Measurements from ENCODE around the gene PRKCZ.

DNA sequence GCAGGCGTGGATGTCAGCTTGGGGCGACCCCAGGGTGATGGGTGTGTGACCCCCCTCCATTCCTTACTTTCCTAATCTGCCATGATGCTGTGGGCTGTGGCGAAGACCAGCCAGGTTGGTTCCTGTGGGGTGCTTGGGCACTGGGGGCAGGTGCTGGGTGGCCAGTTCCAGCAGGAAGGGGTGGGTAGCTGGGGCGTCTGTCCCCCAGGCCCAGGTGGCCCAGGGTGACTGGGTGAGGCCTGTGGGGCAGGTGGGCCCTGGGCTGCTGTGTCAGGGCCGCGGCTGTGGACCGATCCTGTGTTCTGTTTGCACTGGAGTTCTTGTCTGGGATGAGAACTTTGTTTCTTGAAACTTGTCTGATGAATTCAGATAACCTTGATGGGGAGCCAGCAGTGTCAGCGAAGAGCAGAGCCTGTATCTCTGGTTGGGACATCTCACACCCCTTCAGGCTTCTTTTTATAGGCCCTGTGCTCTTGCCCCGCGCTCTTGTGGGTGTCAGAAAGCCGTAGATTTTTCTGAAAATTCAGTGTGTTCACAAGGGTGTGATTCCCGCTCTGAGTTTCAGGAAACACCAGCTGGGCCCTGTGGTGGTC lies 3.7 kb downstream of the PRKCZ start:
- TF ChIP-seq SIN3A (IDR thresholded peaks at IDR 0.05; ENCODE audit: borderline replicate concordance, insufficient read depth, low read length) (no peak), POLR2AphosphoS5 (IDR thresholded peaks at IDR 0.05; ENCODE audit: low read depth, low read length) (no peak)
- TF ChIP-seq, protein P1, sequence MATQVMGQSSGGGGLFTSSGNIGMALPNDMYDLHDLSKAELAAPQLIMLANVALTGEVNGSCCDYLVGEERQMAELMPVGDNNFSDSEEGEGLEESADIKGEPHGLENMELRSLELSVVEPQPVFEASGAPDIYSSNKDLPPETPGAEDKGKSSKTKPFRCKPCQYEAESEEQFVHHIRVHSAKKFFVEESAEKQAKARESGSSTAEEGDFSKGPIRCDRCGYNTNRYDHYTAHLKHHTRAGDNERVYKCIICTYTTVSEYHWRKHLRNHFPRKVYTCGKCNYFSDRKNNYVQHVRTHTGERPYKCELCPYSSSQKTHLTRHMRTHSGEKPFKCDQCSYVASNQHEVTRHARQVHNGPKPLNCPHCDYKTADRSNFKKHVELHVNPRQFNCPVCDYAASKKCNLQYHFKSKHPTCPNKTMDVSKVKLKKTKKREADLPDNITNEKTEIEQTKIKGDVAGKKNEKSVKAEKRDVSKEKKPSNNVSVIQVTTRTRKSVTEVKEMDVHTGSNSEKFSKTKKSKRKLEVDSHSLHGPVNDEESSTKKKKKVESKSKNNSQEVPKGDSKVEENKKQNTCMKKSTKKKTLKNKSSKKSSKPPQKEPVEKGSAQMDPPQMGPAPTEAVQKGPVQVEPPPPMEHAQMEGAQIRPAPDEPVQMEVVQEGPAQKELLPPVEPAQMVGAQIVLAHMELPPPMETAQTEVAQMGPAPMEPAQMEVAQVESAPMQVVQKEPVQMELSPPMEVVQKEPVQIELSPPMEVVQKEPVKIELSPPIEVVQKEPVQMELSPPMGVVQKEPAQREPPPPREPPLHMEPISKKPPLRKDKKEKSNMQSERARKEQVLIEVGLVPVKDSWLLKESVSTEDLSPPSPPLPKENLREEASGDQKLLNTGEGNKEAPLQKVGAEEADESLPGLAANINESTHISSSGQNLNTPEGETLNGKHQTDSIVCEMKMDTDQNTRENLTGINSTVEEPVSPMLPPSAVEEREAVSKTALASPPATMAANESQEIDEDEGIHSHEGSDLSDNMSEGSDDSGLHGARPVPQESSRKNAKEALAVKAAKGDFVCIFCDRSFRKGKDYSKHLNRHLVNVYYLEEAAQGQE (IDR thresholded peaks at IDR 0.05; ENCODE audit: insufficient read depth in 1 of 2, low read depth in 2 of 2, low read length in 2 of 2): no peak

All from PFSK-1 (cell line).